OCI-LY7 (cell line): ENCODE data around the gene BORCS6.
A peak's percentile ranks its signal among the peaks of the same experiment; 100 is the strongest.

Source experiments
- EZH2phosphoT487 ChIP-seq: fragments of 200-600 bp; sonication (generic); IDR thresholded peaks from 2 replicates; pipeline ENCODE4 v1.6.1; 2018; ENCODE audit warnings: low read depth, borderline replicate concordance, mild to moderate bottlenecking, mixed run types, antibody characterized with exemption, low read length, moderate library complexity, mixed read lengths
- TF ChIP-seq, protein P1 (sequence below): fragments of 200-600 bp; sonication (generic); conservative IDR thresholded peaks from 2 replicates; pipeline ENCODE4 v1.5.1; 2014; ENCODE audit warnings: mild to moderate bottlenecking, antibody characterized with exemption, low read length, moderate library complexity, mixed read lengths

DNA sequence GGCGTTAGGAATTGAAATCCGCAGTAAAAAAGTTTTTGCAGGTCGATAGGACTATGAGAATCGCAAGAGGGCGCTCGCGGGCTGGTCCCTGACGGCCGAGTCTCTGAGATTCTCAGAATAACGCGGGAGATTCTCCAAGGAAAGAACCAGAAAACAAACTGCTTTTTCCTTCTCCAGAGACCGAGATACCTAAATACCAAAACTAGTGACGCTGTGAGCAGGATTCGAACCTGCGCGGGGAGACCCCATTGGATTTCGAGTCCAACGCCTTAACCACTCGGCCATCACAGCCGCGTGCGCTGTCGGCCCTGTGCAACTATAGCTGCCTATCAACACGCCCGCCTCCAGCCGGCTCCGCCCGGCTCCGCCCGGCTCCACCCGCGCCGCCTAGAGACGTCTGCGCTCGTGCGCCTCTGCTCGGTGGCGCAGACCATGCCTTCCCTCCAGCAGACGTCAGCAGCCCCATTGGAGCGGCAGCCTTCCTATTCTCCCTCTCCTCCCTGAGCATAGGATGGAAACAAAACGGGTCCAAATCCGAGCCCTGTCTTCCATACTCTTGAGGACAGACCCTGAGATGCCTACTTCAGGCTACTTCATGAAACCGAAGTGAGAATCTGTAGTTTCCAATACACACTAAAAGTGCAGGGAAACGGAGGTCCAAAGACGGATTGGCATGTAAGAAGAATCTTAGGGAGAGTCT lies 51.2 kb downstream of the BORCS6 start:
- TF ChIP-seq, protein P1, sequence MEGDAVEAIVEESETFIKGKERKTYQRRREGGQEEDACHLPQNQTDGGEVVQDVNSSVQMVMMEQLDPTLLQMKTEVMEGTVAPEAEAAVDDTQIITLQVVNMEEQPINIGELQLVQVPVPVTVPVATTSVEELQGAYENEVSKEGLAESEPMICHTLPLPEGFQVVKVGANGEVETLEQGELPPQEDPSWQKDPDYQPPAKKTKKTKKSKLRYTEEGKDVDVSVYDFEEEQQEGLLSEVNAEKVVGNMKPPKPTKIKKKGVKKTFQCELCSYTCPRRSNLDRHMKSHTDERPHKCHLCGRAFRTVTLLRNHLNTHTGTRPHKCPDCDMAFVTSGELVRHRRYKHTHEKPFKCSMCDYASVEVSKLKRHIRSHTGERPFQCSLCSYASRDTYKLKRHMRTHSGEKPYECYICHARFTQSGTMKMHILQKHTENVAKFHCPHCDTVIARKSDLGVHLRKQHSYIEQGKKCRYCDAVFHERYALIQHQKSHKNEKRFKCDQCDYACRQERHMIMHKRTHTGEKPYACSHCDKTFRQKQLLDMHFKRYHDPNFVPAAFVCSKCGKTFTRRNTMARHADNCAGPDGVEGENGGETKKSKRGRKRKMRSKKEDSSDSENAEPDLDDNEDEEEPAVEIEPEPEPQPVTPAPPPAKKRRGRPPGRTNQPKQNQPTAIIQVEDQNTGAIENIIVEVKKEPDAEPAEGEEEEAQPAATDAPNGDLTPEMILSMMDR: peak; percentile 93
- TF ChIP-seq EZH2phosphoT487: no peak
